ENCODE data around the gene CDH4.

The CDH4 gene

DNA sequence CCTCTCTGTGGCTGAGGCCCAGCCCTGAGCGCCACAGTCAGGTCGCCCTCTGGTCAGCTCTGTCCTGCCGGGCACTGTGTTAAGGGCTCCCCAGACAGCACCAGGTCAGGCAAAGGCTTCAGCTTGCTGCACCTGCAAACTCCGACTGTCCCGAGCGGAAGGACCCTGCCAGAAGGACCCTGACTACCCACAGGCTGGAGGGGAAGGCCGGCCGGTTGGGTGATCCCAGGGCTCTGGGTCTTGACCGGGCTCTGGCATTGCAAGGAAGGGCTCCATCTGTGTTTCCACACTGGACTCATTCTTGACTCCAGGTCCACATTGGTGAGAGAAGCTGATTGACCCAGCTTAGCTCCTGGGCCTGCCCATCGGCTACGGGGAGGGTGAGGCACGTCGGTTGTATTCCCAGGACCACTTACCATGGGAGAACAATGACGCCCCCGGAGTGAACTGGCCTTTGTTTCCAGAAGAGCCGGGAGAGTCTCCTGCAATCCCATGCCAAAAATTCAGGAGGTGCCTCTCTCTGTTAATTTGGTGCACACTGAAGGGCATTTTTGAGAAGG lies 583.8 kb downstream of the CDH4 start:
- no peak overlapping the region for H4K5ac ChIP-seq (ENCODE audit: low read length)
- no peaks in the 10 kb centered on the region for H3K79me2 ChIP-seq (ENCODE audit: control insufficient read depth, insufficient read depth, low read length)
- no peak overlapping the region for H3K4me3 ChIP-seq (ENCODE audit: low read length)
- no peaks in the 10 kb centered on the region for H3K4me1 ChIP-seq (ENCODE audit: control insufficient read depth, low read depth, low read length)
- no peaks in the 10 kb centered on the region for H3K79me1 ChIP-seq (ENCODE audit: low read length)
- H3K4me2 ChIP-seq (ENCODE audit: low read length): no peak overlapping the region
- H2BK15ac ChIP-seq (replicated peaks; ENCODE audit: low read depth): no peak overlapping the region
- H2BK5ac ChIP-seq (ENCODE audit: low read length): no peak overlapping the region
- H3K27me3 ChIP-seq (ENCODE audit: insufficient read depth, low read length, poor library complexity): no peaks in the 10 kb centered on the region
- no peaks in the 10 kb centered on the region for H3K36me3 ChIP-seq (ENCODE audit: control insufficient read depth, insufficient read depth, low read length)
- no peak overlapping the region for H3K9ac ChIP-seq (ENCODE audit: low read length)
- no peak for DNase-seq
- no peak overlapping the region for H4K8ac ChIP-seq (ENCODE audit: low read depth, low read length)
- H3K4ac ChIP-seq (ENCODE audit: low read depth, low read length): no peak overlapping the region
- H3K27ac ChIP-seq (ENCODE audit: low read depth, low read length): no peak overlapping the region
- no peak overlapping the region for H3K23ac ChIP-seq (ENCODE audit: low read length)
- H2AK5ac ChIP-seq (ENCODE audit: low read length): no peak overlapping the region
- H3K18ac ChIP-seq (ENCODE audit: low read length): no peak overlapping the region
- no peak overlapping the region for H3K56ac ChIP-seq (ENCODE audit: low read length)
- H2BK120ac ChIP-seq (ENCODE audit: low read depth, low read length): no peak overlapping the region
- no CpG with 5 or more reads among the region's 16 CpGs for WGBS (ENCODE audit: extremely low coverage, insufficient coverage, low lambda C conversion rate)

DNA sequence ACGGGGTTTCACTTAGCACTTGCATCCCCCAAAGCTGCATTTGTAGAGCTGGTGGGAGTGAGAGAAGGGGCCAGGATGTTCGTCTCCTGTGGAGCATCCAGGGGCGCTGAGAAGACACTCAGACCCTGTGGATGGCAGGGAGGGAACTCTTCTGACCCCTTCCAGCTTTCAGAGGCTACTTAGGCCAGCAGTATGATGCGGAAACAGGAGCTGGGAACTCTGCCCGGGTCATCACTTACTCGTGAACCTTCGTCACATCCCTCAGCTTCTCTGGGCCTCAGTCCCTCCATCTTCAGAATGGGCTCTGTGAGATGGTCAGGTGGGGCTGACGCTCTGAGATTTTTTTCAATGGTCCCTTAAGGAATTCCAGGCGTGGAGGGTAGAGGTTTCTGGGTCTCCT lies 585.1 kb downstream of the CDH4 start:
- no CpG with 5 or more reads among the region's 9 CpGs for WGBS (ENCODE audit: extremely low coverage, insufficient coverage, low lambda C conversion rate)
- H2BK15ac ChIP-seq (replicated peaks; ENCODE audit: low read depth): no peak overlapping the region
- H4K5ac ChIP-seq (ENCODE audit: low read length): no peak overlapping the region

DNA sequence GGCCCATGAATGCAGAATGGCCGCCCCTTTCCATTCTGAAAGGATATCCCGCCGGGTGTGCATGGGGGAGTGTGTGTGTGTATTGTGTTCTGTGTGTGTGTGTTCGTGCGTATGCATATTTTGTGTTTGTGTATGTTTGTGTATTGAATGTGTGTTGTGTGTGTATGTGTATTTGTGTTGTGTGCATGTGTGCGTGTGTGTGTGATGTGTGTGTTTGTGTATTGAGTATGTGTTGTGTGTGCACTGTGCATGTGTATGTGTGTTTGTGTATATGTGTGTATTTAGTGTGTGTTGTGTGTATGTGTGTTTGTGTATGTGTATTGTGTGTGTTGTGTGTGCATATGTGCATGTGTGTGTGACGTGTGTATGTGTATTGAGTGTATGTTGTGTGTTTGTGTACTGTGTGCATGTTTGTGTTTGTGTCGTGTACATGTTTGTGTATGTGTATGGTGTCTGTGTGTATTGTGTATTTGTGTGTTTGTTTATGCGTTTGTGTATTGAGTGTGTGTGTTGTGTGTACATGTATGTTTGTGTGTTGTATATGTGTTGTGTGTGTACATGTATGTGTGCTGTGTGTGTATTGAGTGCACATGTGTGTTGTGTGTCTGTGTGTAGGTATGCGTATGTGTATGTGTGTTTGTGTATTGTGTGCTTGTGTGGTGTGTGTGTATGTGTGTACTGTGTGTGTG lies 587.3 kb downstream of the CDH4 start:
- Histone ChIP-seq H3K56ac (ENCODE audit: low read length) (no peak overlapping the region), H3K79me1 (ENCODE audit: low read length) (no peaks in the 10 kb centered on the region), H3K18ac (ENCODE audit: low read length) (no peak overlapping the region), H3K79me2 (ENCODE audit: control insufficient read depth, insufficient read depth, low read length) (no peaks in the 10 kb centered on the region), H3K4me3 (ENCODE audit: low read length) (no peak overlapping the region), H3K4ac (ENCODE audit: low read depth, low read length) (no peak overlapping the region), H2BK5ac (ENCODE audit: low read length) (no peak overlapping the region), H3K27me3 (ENCODE audit: insufficient read depth, low read length, poor library complexity) (no peaks in the 10 kb centered on the region), H2BK15ac (replicated peaks; ENCODE audit: low read depth) (no peak overlapping the region), H3K9ac (ENCODE audit: low read length) (no peak overlapping the region), H3K27ac (ENCODE audit: low read depth, low read length) (no peak overlapping the region), H3K23ac (ENCODE audit: low read length) (no peak overlapping the region), H2AK5ac (ENCODE audit: low read length) (no peak overlapping the region), H4K8ac (ENCODE audit: low read depth, low read length) (no peak overlapping the region), H3K4me1 (ENCODE audit: control insufficient read depth, low read depth, low read length) (no peaks in the 10 kb centered on the region), H3K36me3 (ENCODE audit: control insufficient read depth, insufficient read depth, low read length) (no peaks in the 10 kb centered on the region), H4K5ac (ENCODE audit: low read length) (no peak overlapping the region), H2BK120ac (ENCODE audit: low read depth, low read length) (no peak overlapping the region), H3K4me2 (ENCODE audit: low read length) (no peak overlapping the region)
- DNase-seq: no peak
- WGBS (ENCODE audit: extremely low coverage, insufficient coverage, low lambda C conversion rate): 100% methylated on average over 4 of the region's 10 CpGs

More for the DNA sequence above, 585.1 kb downstream of the CDH4 start:
- Histone ChIP-seq H3K4me1 (ENCODE audit: control insufficient read depth, low read depth, low read length) (no peaks in the 10 kb centered on the region), H2AK5ac (ENCODE audit: low read length) (no peak overlapping the region), H3K23ac (ENCODE audit: low read length) (no peak overlapping the region), H3K4me2 (ENCODE audit: low read length) (no peak overlapping the region), H3K18ac (ENCODE audit: low read length) (no peak overlapping the region), H3K79me2 (ENCODE audit: control insufficient read depth, insufficient read depth, low read length) (no peaks in the 10 kb centered on the region), H4K8ac (ENCODE audit: low read depth, low read length) (no peak overlapping the region), H3K27ac (ENCODE audit: low read depth, low read length) (no peak overlapping the region), H2BK5ac (ENCODE audit: low read length) (no peak overlapping the region), H3K36me3 (ENCODE audit: control insufficient read depth, insufficient read depth, low read length) (no peaks in the 10 kb centered on the region), H3K4ac (ENCODE audit: low read depth, low read length) (no peak overlapping the region), H3K4me3 (ENCODE audit: low read length) (no peak overlapping the region), H3K9ac (ENCODE audit: low read length) (no peak overlapping the region), H3K27me3 (ENCODE audit: insufficient read depth, low read length, poor library complexity) (no peaks in the 10 kb centered on the region), H3K79me1 (ENCODE audit: low read length) (no peaks in the 10 kb centered on the region), H3K56ac (ENCODE audit: low read length) (no peak overlapping the region), H2BK120ac (ENCODE audit: low read depth, low read length) (no peak overlapping the region)
- DNase-seq: no peak

DNA sequence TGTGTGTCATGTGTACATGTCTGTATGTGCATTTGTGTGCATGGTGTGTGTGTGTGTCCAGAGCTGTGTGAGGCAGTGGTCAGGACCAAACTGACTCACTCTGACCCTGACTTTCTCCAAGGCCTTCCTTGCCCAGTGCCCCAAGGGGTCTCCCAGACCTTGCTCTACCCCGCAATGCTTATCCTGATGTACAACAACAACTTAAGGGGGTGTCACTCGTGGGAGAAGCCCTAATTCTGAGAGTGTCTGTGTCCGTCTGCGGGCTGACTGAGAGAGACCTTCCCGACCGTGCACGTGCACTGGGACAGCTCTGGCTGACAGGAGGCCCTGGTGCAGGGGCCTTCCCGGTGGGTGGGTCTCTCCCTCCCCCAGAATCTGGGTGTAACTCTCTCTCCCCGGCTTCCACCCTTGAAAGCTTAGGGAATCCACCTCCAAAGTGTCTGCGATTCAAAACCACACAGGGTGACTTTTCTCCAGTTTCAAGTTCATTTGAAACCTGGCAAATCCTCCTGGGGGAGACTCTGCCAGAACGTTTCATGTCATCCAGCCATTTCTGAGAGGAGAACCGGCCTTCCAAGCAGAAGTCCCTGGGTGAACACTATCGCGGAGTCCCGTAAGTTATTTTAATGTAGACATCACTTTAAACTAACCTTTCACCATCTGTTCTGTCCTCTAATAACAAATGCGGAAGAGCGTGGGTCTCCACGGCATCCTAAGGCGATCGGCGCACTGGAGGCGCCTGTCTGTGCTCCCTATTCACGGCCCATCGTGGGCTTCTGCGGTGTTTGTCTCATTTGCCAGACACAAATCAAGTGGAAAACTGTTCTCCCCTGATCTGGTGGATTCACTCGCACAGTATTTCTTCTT lies 588.1 kb downstream of the CDH4 start:
- DNase-seq: no peak

DNA sequence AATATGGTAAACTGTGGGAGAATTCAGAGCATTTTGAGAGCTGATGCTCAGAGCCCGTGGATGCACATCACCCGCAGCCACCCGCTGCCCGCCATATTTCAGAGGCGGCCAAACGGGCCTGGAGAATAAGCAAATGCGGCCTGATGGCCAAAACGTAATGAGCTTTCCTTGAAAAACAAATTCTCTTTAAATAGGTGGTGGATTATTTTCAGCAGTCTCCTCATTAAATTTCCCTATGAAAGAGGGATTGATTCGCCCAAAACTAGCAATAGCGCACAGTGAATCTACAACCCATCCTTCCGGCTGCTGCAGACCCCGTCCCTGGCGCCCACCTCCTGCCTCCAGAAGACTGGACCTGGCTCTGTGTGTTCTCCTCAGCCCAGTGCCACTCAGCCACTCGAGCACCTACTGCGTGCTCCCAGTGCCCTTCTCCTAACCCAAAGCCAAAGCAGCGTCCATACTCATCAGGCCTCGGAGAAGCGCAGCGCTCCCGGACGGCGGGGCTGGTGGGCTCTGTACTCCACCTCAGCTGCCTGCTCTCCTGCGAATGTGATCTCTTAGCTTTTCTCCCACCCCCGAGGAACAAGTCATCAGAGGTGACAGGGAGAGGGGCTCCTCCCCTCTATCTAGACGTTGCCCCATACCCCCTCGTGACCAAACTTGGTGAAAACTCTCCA lies 588.9 kb downstream of the CDH4 start:
- H3K9ac ChIP-seq (ENCODE audit: low read length): no peak overlapping the region
- H2BK5ac ChIP-seq (ENCODE audit: low read length): no peak overlapping the region
- H4K8ac ChIP-seq (ENCODE audit: low read depth, low read length): no peak overlapping the region
- no peak overlapping the region for H3K23ac ChIP-seq (ENCODE audit: low read length)
- H3K27me3 ChIP-seq (ENCODE audit: insufficient read depth, low read length, poor library complexity): no peaks in the 10 kb centered on the region
- H2AK5ac ChIP-seq (ENCODE audit: low read length): no peak overlapping the region
- H3K27ac ChIP-seq (ENCODE audit: low read depth, low read length): no peak overlapping the region
- DNase-seq: no peak
- H2BK120ac ChIP-seq (ENCODE audit: low read depth, low read length): no peak overlapping the region
- no peaks in the 10 kb centered on the region for H3K4me1 ChIP-seq (ENCODE audit: control insufficient read depth, low read depth, low read length)
- no peaks in the 10 kb centered on the region for H3K79me2 ChIP-seq (ENCODE audit: control insufficient read depth, insufficient read depth, low read length)
- no peak overlapping the region for H3K56ac ChIP-seq (ENCODE audit: low read length)
- H3K79me1 ChIP-seq (ENCODE audit: low read length): no peaks in the 10 kb centered on the region
- no peak overlapping the region for H2BK15ac ChIP-seq (replicated peaks; ENCODE audit: low read depth)
- no peak overlapping the region for H3K18ac ChIP-seq (ENCODE audit: low read length)
- H4K5ac ChIP-seq (ENCODE audit: low read length): no peak overlapping the region
- no peak overlapping the region for H3K4me3 ChIP-seq (ENCODE audit: low read length)
- no peaks in the 10 kb centered on the region for H3K36me3 ChIP-seq (ENCODE audit: control insufficient read depth, insufficient read depth, low read length)
- no peak overlapping the region for H3K4ac ChIP-seq (ENCODE audit: low read depth, low read length)
- H3K4me2 ChIP-seq (ENCODE audit: low read length): no peak overlapping the region
- no CpG with 5 or more reads among the region's 26 CpGs for WGBS (ENCODE audit: extremely low coverage, insufficient coverage, low lambda C conversion rate)

More for the DNA sequence above, 588.1 kb downstream of the CDH4 start:
- Histone ChIP-seq H3K4me1 (ENCODE audit: control insufficient read depth, low read depth, low read length) (no peaks in the 10 kb centered on the region), H4K5ac (ENCODE audit: low read length) (no peak overlapping the region), H3K18ac (ENCODE audit: low read length) (no peak overlapping the region), H3K79me2 (ENCODE audit: control insufficient read depth, insufficient read depth, low read length) (no peaks in the 10 kb centered on the region), H2BK15ac (replicated peaks; ENCODE audit: low read depth) (no peak overlapping the region), H2AK5ac (ENCODE audit: low read length) (no peak overlapping the region), H3K4me2 (ENCODE audit: low read length) (no peak overlapping the region), H3K4ac (ENCODE audit: low read depth, low read length) (no peak overlapping the region), H3K56ac (ENCODE audit: low read length) (no peak overlapping the region), H4K8ac (ENCODE audit: low read depth, low read length) (no peak overlapping the region), H3K79me1 (ENCODE audit: low read length) (no peaks in the 10 kb centered on the region), H3K27ac (ENCODE audit: low read depth, low read length) (no peak overlapping the region), H2BK5ac (ENCODE audit: low read length) (no peak overlapping the region), H3K9ac (ENCODE audit: low read length) (no peak overlapping the region), H2BK120ac (ENCODE audit: low read depth, low read length) (no peak overlapping the region), H3K27me3 (ENCODE audit: insufficient read depth, low read length, poor library complexity) (no peaks in the 10 kb centered on the region), H3K36me3 (ENCODE audit: control insufficient read depth, insufficient read depth, low read length) (no peaks in the 10 kb centered on the region), H3K4me3 (ENCODE audit: low read length) (no peak overlapping the region), H3K23ac (ENCODE audit: low read length) (no peak overlapping the region)
- no CpG with 5 or more reads among the region's 26 CpGs for WGBS (ENCODE audit: extremely low coverage, insufficient coverage, low lambda C conversion rate)

Measured in mesendoderm (in vitro differentiated cells).